Bone marrow (tissue), 2 donors: ENCODE measurements around the gene NOL7.

Experiments
- DNase-seq, 2 donors: peaks; one replicate each; lab custom pipeline; 2025; lab: John Stamatoyannopoulos, UW

NOL7 gene

GRCh38 chr6:13597073-13597472, 18.1 kb upstream of the NOL7 start:
- DNase-seq = no peak

GRCh38 chr6:13600036-13600435, 15.1 kb upstream of the NOL7 start:
- no peak for DNase-seq

- no peak for DNase-seq
Measured at GRCh38 chr6:13604135-13604534, 11.0 kb upstream of the NOL7 start.

- no peak for DNase-seq
Measured at GRCh38 chr6:13604546-13605416, 10.4 kb upstream of the NOL7 start.

- no peak for DNase-seq
Measured at GRCh38 chr6:13605634-13606033, 9.5 kb upstream of the NOL7 start.

GRCh38 chr6:13611715-13612114, 3.4 kb upstream of the NOL7 start:
- DNase-seq = peak in 1 of 2 donors; percentile 62

GRCh38 chr6:13613029-13613594, 2.0 kb upstream of the NOL7 start:
- no peak for DNase-seq

GRCh38 chr6:13614126-13614925, 809 bp upstream of the NOL7 start:
- no peak for DNase-seq

GRCh38 chr6:13615792-13616120, 621 bp downstream of the NOL7 start:
- DNase-seq = peak; percentile 6 to 41

GRCh38 chr6:13617066-13617465, 1.9 kb downstream of the NOL7 start:
- no peak for DNase-seq

- DNase-seq = peak in 1 of 2 donors; percentile 21
Measured at GRCh38 chr6:13624871-13625288, 9.7 kb downstream of the NOL7 start.

- DNase-seq = no peak
Measured at GRCh38 chr6:13629459-13630116, 14.5 kb downstream of the NOL7 start.

GRCh38 chr6:13630499-13630898, 15.4 kb downstream of the NOL7 start:
- DNase-seq = no peak

- DNase-seq = no peak
Measured at GRCh38 chr6:13633343-13633742, 18.2 kb downstream of the NOL7 start.

- peak in 1 of 2 donors; percentile 27 for DNase-seq
Measured at GRCh38 chr6:13635948-13636658, 21.0 kb downstream of the NOL7 start.

GRCh38 chr6:13638014-13638413, 22.9 kb downstream of the NOL7 start:
- no peak for DNase-seq

GRCh38 chr6:13638626-13639025, 23.5 kb downstream of the NOL7 start:
- no peak for DNase-seq

- DNase-seq = no peak
Measured at GRCh38 chr6:13641315-13641714, 26.2 kb downstream of the NOL7 start.

GRCh38 chr6:13643125-13643524, 28.0 kb downstream of the NOL7 start:
- no peak for DNase-seq

- no peak for DNase-seq
Measured at GRCh38 chr6:13648850-13649249, 33.7 kb downstream of the NOL7 start.

GRCh38 chr6:13649393-13649792, 34.3 kb downstream of the NOL7 start:
- no peak for DNase-seq

GRCh38 chr6:13653296-13653695, 38.2 kb downstream of the NOL7 start:
- DNase-seq = no peak
